HK-2 (cell line): ENCODE data around the gene MYO3A.
"Not testable (repeated sequence)": the region's sequence is repeated elsewhere in the genome, so short reads cannot be mapped to it uniquely, and the experiment has no call there.

ENCODE experiments used
- DNase-seq: peaks from one replicate; pipeline ENCODE4 v3.0.0-alpha.2; 2018; ENCODE audit not compliant: unreplicated experiment

The MYO3A gene

GRCh38 chr10:25982107-25982506 lies 48.1 kb downstream of the MYO3A start:
- DNase-seq, result no peak

GRCh38 chr10:25988583-25988982 lies 54.6 kb downstream of the MYO3A start:
- no peak for DNase-seq

- no peak for DNase-seq
Observed at GRCh38 chr10:25989951-25990350, 55.9 kb downstream of the MYO3A start.

GRCh38 chr10:25999295-25999981 lies 65.4 kb downstream of the MYO3A start:
- DNase-seq, result no peak

GRCh38 chr10:26000971-26001370 lies 66.9 kb downstream of the MYO3A start:
- no peak for DNase-seq

GRCh38 chr10:26002466-26002865 lies 68.4 kb downstream of the MYO3A start:
- DNase-seq, result not testable (repeated sequence)

GRCh38 chr10:26015092-26015491 lies 81.1 kb downstream of the MYO3A start:
- no peak for DNase-seq

GRCh38 chr10:26022831-26023230 lies 88.8 kb downstream of the MYO3A start:
- no peak for DNase-seq

GRCh38 chr10:26024303-26024702 lies 90.3 kb downstream of the MYO3A start:
- no peak for DNase-seq

- DNase-seq, result no peak
Observed at GRCh38 chr10:26025523-26025922, 91.5 kb downstream of the MYO3A start.

GRCh38 chr10:26029858-26030257 lies 95.8 kb downstream of the MYO3A start:
- no peak for DNase-seq

- DNase-seq, result no peak
Observed at GRCh38 chr10:26031300-26031699, 97.3 kb downstream of the MYO3A start.

- DNase-seq, result no peak
Observed at GRCh38 chr10:26043469-26043868, 109.4 kb downstream of the MYO3A start.

- DNase-seq, result peak; percentile 10
Observed at GRCh38 chr10:26044141-26044749, 110.2 kb downstream of the MYO3A start.

GRCh38 chr10:26046073-26046700 lies 112.2 kb downstream of the MYO3A start:
- no peak for DNase-seq

- DNase-seq, result no peak
Observed at GRCh38 chr10:26048756-26049155, 114.7 kb downstream of the MYO3A start.

GRCh38 chr10:26052326-26052725 lies 118.3 kb downstream of the MYO3A start:
- no peak for DNase-seq

GRCh38 chr10:26057466-26057865 lies 123.4 kb downstream of the MYO3A start:
- DNase-seq, result no peak

- no peak for DNase-seq
Observed at GRCh38 chr10:26064106-26064505, 130.1 kb downstream of the MYO3A start.

GRCh38 chr10:26067680-26068079 lies 133.7 kb downstream of the MYO3A start:
- DNase-seq, result no peak

GRCh38 chr10:26080971-26081370 lies 146.9 kb downstream of the MYO3A start:
- DNase-seq, result not testable (repeated sequence)

- no peak for DNase-seq
Observed at GRCh38 chr10:26081459-26081858, 147.4 kb downstream of the MYO3A start.

GRCh38 chr10:26085549-26085948 lies 151.5 kb downstream of the MYO3A start:
- DNase-seq, result no peak
